AG04450 (cell line): ENCODE results near the gene CLTCL1. TPM values are rescaled to one million over a fixed set of nuclear protein-coding genes. Genes with fewer than 3 reads are reported as not detected.

Experiments
- CTCF ChIA-PET: fragments of 300-600, 350-600 bp; formaldehyde crosslinking; extraction: SDS; loops from one replicate; lab custom pipeline; 2022; ENCODE audit warnings: antibody characterized with exemption, inconsistent platforms; lab: Charles Lee
- POLR2A ChIA-PET: fragments of 350-600 bp; formaldehyde crosslinking; extraction: SDS; loops from one replicate; lab custom pipeline; 2021; ENCODE audit warnings: antibody characterized with exemption, inconsistent platforms; lab: Yijun Ruan, JAX
- DNase-seq: peaks from one replicate; pipeline ENCODE4 v3.0.0-alpha.2; 2011; ENCODE audit warnings: low read depth, low spot score
- H3K27ac ChIP-seq: one replicate; pipeline ENCODE4 v1.5.1; 2012; ENCODE audit warnings: low read depth, low read length, control low read depth
- H3K27me3 ChIP-seq: one replicate; pipeline ENCODE4 v1.6.0; 2012; ENCODE audit warnings: low read length; ENCODE audit not compliant: control insufficient read depth, insufficient read depth
- H3K4me3 ChIP-seq: 2 replicates; pipeline ENCODE4 v1.5.1; 2011; ENCODE audit warnings: mild to moderate bottlenecking, low read depth, low read length, control low read depth
- H3K9me3 ChIP-seq: 2 replicates; pipeline ENCODE4 v1.5.1; 2012; ENCODE audit warnings: low read length; ENCODE audit not compliant: control insufficient read depth, insufficient read depth
- CTCF ChIP-seq: IDR thresholded peaks from 2 replicates; pipeline ENCODE4 v1.5.1; 2011; ENCODE audit warnings: low read depth, low read length, control low read depth, inconsistent platforms
- polyA plus RNA-seq: library from polyadenylated mRNA; depleted of rRNA; stranded (reverse); fragments of >200 nt; gene quantifications from 2 replicates; pipeline ENCODE4 v1.2.3, GENCODE V29; 2011

CLTCL1 gene
- polyA plus RNA-seq, 1 experiment, result 6.6 TPM

GRCh38 chr22:19142394-19142793, 149.1 kb downstream of the CLTCL1 start:
- Histone ChIP-seq H3K27me3 (peaks cover 9% of the 10 kb centered on the region), H3K9me3 (no peaks in the 10 kb centered on the region), H3K4me3 (no peak overlapping the region), H3K27ac (no peak overlapping the region)
- DNase-seq, result no peak
- POLR2A ChIA-PET, result no interaction called here
- no peak for TF ChIP-seq CTCF
- CTCF ChIA-PET, result no interaction called here

GRCh38 chr22:19139974-19140373, 151.5 kb downstream of the CLTCL1 start:
- Histone ChIP-seq H3K4me3 (no peak overlapping the region), H3K27me3 (no peaks in the 10 kb centered on the region), H3K27ac (no peak overlapping the region), H3K9me3 (no peaks in the 10 kb centered on the region)
- no peak for TF ChIP-seq CTCF
- POLR2A ChIA-PET, result no interaction called here
- DNase-seq, result no peak
- CTCF ChIA-PET, result no interaction called here

GRCh38 chr22:19139001-19139356, 152.5 kb downstream of the CLTCL1 start:
- no peak for TF ChIP-seq CTCF
- POLR2A ChIA-PET, result no interaction called here
- Histone ChIP-seq H3K9me3 (no peaks in the 10 kb centered on the region), H3K4me3 (no peak overlapping the region), H3K27ac (no peak overlapping the region), H3K27me3 (no peaks in the 10 kb centered on the region)
- no peak for DNase-seq
- CTCF ChIA-PET, result no interaction called here

- H3K9me3 ChIP-seq, result no peaks in the 10 kb centered on the region
- ChIA-PET POLR2A (no interaction called here), CTCF (no interaction called here)
- DNase-seq, result no peak
- no peak for TF ChIP-seq CTCF
- no peak overlapping the region for H3K27ac ChIP-seq
- H3K4me3 ChIP-seq, result no peak overlapping the region
- H3K27me3 ChIP-seq, result no peaks in the 10 kb centered on the region
These were observed 153.1 kb downstream of the CLTCL1 start for GRCh38 chr22:19138217-19139000.

GRCh38 chr22:19137384-19138216, 153.9 kb downstream of the CLTCL1 start:
- CTCF ChIA-PET, result no interaction called here
- DNase-seq, result no peak
- H3K27ac ChIP-seq, result no peak overlapping the region
- no peaks in the 10 kb centered on the region for H3K27me3 ChIP-seq
- POLR2A ChIA-PET, result no interaction called here
- H3K9me3 ChIP-seq, result no peaks in the 10 kb centered on the region
- TF ChIP-seq CTCF, result no peak
- no peak overlapping the region for H3K4me3 ChIP-seq
